Spleen (tissue), 11 donors: ENCODE data around the gene SDC1. TPM values are rescaled to one million over a fixed set of nuclear protein-coding genes. Genes with fewer than 3 reads are reported as not detected.

Experiments
- DNase-seq: peaks from one replicate; pipeline ENCODE4 v3.0.0-alpha.2; 2020
- H3K27ac ChIP-seq, 8 donors: fragments of 200-600 bp; sonication (generic) in 7 of 8; 1 replicate in 4 of 8; 2 replicates in 4 of 8; pipeline versions ENCODE4 v1.5.0 to v1.8.0; 2016 to 2021; ENCODE audit warnings: inconsistent platforms in 4 of 8, mild to moderate bottlenecking in 4 of 8, moderate library complexity in 1 of 8
- H3K27me3 ChIP-seq, 7 donors: fragments of 200-600 bp; sonication (generic) in 6 of 7; replicated peaks in 1 of 7; 1 replicate in 4 of 7; 2 replicates in 3 of 7; pipeline versions ENCODE4 v1.5.0 to v1.8.0; 2016 to 2021; ENCODE audit warnings: inconsistent platforms in 3 of 7, mild to moderate bottlenecking in 1 of 7
- H3K36me3 ChIP-seq, 6 donors: fragments of 200-600 bp; sonication (generic) in 5 of 6; 1 replicate in 4 of 6; 2 replicates in 2 of 6; pipeline versions ENCODE4 v1.5.0 to v1.8.0; 2016 to 2021; ENCODE audit warnings: inconsistent platforms in 2 of 6
- H3K4me1 ChIP-seq, 6 donors: fragments of 200-600 bp; sonication (generic) in 5 of 6; 1 replicate in 3 of 6; 2 replicates in 3 of 6; pipeline versions ENCODE4 v1.5.0 to v1.8.0; 2016 to 2021; ENCODE audit warnings: inconsistent platforms in 3 of 6
- H3K4me3 ChIP-seq, 8 donors: fragments of 200-600 bp; sonication (generic) in 7 of 8; 1 replicate in 4 of 8; 2 replicates in 4 of 8; pipeline versions ENCODE4 v1.5.0 to v1.8.0; 2016 to 2021; ENCODE audit warnings: inconsistent platforms in 4 of 8, mild to moderate bottlenecking in 4 of 8, moderate library complexity in 2 of 8
- H3K9me3 ChIP-seq, 8 donors: fragments of 200-600 bp; sonication (generic) in 7 of 8; 1 replicate in 4 of 8; 2 replicates in 4 of 8; pipeline versions ENCODE4 v1.5.0 to v1.8.0; 2016 to 2021; ENCODE audit warnings: inconsistent platforms in 4 of 8
- POLR2A ChIP-seq, 3 donors: fragments of 450-650 bp; IDR thresholded peaks; one replicate each; pipeline ENCODE4 v1.5.1; 2017; ENCODE audit warnings: antibody characterized with exemption in 3 of 3, mild to moderate bottlenecking in 1 of 3
- POLR2AphosphoS5 ChIP-seq, 3 donors: sonication (generic); formaldehyde crosslinking; IDR thresholded peaks; one replicate each; pipeline ENCODE4 v1.5.1; 2017; ENCODE audit warnings: antibody characterized with exemption in 3 of 3
- WGBS, 5 donors: extraction: QIAGEN DNeasy Blood & Tissue Kit in 3 of 5; methylation state at CpG; one replicate each; pipeline versions ENCODE4 v1.1.5 to v1.1.7; 2013 to 2018; 5-methylcytosine and 5-hydroxymethylcytosine counted together
- intact Hi-C: fragments of 100-400 bp; cut with DNase I; formaldehyde crosslinking; loops from one replicate; pipeline ENCODE4 v1.15.0; 2023; ENCODE audit warnings: low total_unique reads
- polyA plus RNA-seq, 3 donors: library from polyadenylated mRNA; stranded (reverse); fragments of 200-250 nt; gene quantifications; one replicate each; pipeline ENCODE4 v1.2.1, GENCODE V29; 2013
- total RNA-seq, 7 donors: library from RNA; depleted of rRNA in 3 of 7; stranded (reverse); fragments of >200 nt in 3 of 7; fragmentation: NEBNext Ultra II Directional in 4 of 7; extraction: Animal tissue kit (Norgen Biotek cat#: 25700) in 4 of 7; gene quantifications; one replicate each; pipeline versions ENCODE4 v1.1.0 to v1.2.1, GENCODE V29; 2016 to 2021
- TF ChIP-seq, protein P1 (sequence below), 11 experiments: fragments of 200-600 bp in 7 of 11; fragments of 450-650 bp in 4 of 11; sonication (generic) in 4 of 11; IDR thresholded peaks in 8 of 11; conservative IDR thresholded peaks in 3 of 11; 1 replicate in 7 of 11; 2 replicates in 4 of 11; pipeline versions ENCODE4 v1.4.0 to v1.8.0; 2016 to 2021; ENCODE audit warnings: antibody characterized with exemption in 11 of 11, inconsistent platforms in 4 of 11, mild to moderate bottlenecking in 1 of 11
- donor health status: healthy with polysubstance abuse.
- donor health status: DM: no; HTN: no; CAD: no; lungs with moderate emphysema.
- donor health status: DM: no; HTN: no; CAD: no.
- donor health status: Bipolar disorder and iron deficiency.
- donor health status: healthy.
- donor health status: DM: no; HTN: no; CAD: no.
- donor health status: DM: yes; HTN: yes; CAD: no.

SDC1 gene
- total and polyA plus RNA-seq, 10 donors: 0.54 to 43.8 (median 15.3) TPM

DNA sequence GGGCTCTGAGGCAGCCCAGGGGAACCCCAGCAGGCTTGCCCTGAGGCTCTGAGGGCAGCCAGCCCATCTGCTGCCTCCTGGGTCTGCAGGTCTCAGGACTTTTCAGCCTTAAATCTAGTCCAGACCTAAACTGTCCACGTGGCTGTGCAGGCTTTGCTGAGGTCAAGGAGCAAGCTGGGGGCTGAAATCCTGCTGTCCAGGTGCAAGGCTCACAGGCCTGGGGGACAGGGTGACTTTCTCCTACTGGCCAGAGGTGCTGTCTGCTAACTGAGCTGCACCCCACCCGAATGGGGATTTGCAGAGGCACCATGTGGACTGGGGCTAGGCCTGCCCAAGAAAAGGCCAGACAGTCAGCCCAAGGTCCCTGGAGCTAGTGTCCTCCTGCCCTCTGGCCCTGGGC is 32.1 kb downstream of the SDC1 start:
- WGBS, 5 donors: 69 to 88% (median 80%) methylated on average over 1 to 2 of the region's 2 CpGs; no CpG with 5 or more reads in 1 of the 5 donors
- H3K27ac ChIP-seq: no peak overlapping the region
- no peak for DNase-seq
- no peaks in the 10 kb centered on the region for H3K9me3 ChIP-seq
- no peak overlapping the region for H3K4me3 ChIP-seq
- intact Hi-C loops: no loop called here
- H3K27me3 ChIP-seq: no peaks in the 10 kb centered on the region
- H3K36me3 ChIP-seq: no peaks in the 10 kb centered on the region
- H3K4me1 ChIP-seq: no peaks in the 10 kb centered on the region
- TF ChIP-seq POLR2AphosphoS5 (IDR thresholded peaks at IDR 0.05): no peak
- TF ChIP-seq, protein P1, sequence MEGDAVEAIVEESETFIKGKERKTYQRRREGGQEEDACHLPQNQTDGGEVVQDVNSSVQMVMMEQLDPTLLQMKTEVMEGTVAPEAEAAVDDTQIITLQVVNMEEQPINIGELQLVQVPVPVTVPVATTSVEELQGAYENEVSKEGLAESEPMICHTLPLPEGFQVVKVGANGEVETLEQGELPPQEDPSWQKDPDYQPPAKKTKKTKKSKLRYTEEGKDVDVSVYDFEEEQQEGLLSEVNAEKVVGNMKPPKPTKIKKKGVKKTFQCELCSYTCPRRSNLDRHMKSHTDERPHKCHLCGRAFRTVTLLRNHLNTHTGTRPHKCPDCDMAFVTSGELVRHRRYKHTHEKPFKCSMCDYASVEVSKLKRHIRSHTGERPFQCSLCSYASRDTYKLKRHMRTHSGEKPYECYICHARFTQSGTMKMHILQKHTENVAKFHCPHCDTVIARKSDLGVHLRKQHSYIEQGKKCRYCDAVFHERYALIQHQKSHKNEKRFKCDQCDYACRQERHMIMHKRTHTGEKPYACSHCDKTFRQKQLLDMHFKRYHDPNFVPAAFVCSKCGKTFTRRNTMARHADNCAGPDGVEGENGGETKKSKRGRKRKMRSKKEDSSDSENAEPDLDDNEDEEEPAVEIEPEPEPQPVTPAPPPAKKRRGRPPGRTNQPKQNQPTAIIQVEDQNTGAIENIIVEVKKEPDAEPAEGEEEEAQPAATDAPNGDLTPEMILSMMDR (IDR thresholded peaks at IDR 0.05 in 8 of 11, conservative IDR thresholded peaks at IDR 0.05 in 3 of 11): no peak
- TF ChIP-seq POLR2A (IDR thresholded peaks at IDR 0.05): no peak

DNA sequence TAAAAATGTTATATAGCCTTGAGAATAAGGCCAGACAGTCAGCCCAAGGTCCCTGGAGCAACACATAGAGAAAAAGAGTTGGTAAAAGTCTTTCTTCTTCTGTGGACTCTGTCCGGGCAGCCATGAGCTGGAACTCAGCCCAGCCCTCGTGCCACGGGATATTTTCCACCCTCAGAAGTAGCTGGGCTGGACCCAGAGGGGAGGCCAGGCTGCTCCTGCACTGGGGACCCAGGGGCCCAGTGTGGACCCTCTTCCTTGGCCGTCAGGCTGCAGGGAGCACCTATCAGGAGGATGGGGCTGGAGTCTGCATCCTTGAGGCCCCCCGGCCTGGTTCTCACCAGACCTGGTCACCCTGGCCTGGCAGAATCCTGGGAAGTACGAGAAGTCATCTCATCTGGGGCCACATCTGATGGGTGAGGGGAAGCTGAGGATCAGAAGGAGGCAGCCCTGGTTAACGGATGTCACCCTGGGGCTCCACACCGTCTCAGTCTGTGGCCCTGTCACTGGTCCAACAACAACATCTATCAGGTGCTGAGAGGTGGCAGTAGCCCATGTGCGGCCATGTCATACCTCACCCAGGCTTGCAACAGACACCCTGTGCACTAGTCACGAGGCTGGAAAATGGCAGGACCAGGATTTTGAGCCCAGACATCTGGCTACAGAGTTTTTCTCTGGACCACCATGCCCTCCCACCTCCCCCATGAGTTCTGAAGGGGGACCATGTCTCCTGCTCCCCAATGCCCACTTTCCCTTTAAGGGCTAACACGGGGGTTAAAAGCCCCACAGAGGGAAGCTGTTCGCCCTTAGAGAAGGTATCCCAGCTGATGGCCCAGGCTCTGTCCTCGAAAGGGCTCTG is 33.0 kb downstream of the SDC1 start:
- H3K27me3 ChIP-seq: no peaks in the 10 kb centered on the region
- H3K36me3 ChIP-seq: no peaks in the 10 kb centered on the region
- no peaks in the 10 kb centered on the region for H3K9me3 ChIP-seq
- DNase-seq: no peak
- H3K4me1 ChIP-seq: no peaks in the 10 kb centered on the region
- H3K27ac ChIP-seq: no peak overlapping the region
- intact Hi-C loops: no loop called here
- TF ChIP-seq POLR2A (IDR thresholded peaks at IDR 0.05) (no peak), POLR2AphosphoS5 (IDR thresholded peaks at IDR 0.05) (no peak)
- TF ChIP-seq, protein P1 (IDR thresholded peaks at IDR 0.05 in 8 of 11, conservative IDR thresholded peaks at IDR 0.05 in 3 of 11): no peak
- WGBS, 5 donors: 66 to 79% (median 78%) methylated on average over 11 to 13 of the region's 13 CpGs
- no peak overlapping the region for H3K4me3 ChIP-seq

DNA sequence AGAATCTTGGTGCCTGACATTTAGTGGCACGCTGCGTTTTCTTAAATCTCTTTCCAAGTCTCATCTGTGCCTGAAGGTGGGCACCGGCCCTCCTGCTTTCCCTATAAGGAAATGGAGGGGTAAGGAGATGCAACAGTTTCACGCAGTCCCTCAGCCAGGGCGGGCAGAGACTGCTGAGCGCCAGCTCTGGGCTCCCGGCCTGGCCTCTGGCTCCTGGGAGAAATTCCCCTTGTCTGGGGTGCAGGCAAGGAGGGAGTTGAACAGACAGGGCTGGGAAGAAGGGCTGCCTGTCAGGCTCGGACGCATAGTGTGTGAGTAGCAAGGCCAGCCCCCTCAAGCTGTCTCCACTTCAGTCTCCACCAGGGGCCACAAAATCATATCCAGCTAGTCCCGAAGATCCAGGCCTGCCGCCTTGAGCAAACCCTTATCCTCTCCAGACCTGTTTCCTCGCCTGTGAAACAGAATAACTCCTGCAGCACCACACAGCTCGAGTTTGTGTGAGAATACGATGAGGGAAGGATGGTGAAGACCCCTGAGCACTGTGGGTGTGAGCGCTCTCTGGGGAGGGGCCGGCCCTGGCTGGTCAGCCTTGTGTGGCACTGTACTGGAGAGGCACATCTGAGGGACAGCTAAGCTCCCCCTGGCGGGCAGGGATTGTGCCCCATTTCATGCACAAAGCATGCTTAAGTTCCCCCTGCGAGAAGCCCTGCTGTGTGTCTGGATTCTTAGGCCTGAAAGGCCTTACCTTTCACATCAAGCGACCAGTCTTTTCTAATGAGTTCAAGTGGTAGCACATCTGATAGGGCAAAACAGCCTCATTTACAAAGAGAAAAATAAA is 33.8 kb downstream of the SDC1 start:
- no peaks in the 10 kb centered on the region for H3K27me3 ChIP-seq
- no peaks in the 10 kb centered on the region for H3K36me3 ChIP-seq
- no peak for TF ChIP-seq POLR2AphosphoS5 (IDR thresholded peaks at IDR 0.05)
- no peak for TF ChIP-seq POLR2A (IDR thresholded peaks at IDR 0.05)
- TF ChIP-seq, protein P1 (IDR thresholded peaks at IDR 0.05 in 8 of 11, conservative IDR thresholded peaks at IDR 0.05 in 3 of 11): no peak
- no peaks in the 10 kb centered on the region for H3K9me3 ChIP-seq
- no peak overlapping the region for H3K27ac ChIP-seq
- intact Hi-C loops: no loop called here
- H3K4me1 ChIP-seq: peaks cover 0 to 3% (median 0%) of the 10 kb centered on the region in 6 donors
- no peak overlapping the region for H3K4me3 ChIP-seq
- DNase-seq: no peak
- WGBS, 5 donors: 84 to 95% (median 89%) methylated on average over 14 to 19 of the region's 19 CpGs

DNA sequence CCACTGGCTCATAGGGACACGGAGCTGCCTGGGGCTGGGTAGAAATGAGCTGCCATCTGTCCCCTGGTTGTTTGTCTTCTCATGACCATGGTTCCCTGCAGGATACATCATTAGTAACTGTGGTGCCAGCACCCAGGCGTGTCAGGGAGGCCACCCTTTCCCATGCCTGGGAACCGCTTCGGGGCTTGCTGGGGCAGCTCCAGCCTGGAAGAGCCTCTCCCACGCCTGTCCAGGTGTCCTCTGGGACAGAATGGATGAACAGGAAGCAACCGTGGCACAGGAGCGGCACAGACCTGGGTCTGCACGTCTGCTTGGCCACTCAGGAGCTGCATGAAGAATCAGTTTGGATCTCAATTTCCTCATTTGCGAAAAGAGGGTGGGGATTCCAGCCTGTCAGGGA is 34.8 kb downstream of the SDC1 start:
- Histone ChIP-seq H3K4me3 (no peak overlapping the region), H3K27me3 (no peaks in the 10 kb centered on the region), H3K36me3 (no peaks in the 10 kb centered on the region), H3K9me3 (no peaks in the 10 kb centered on the region), H3K27ac (no peak overlapping the region), H3K4me1 (peaks cover 0 to 10% (median 3%) of the 10 kb centered on the region in 6 donors)
- no peak for TF ChIP-seq POLR2AphosphoS5 (IDR thresholded peaks at IDR 0.05)
- no peak for TF ChIP-seq POLR2A (IDR thresholded peaks at IDR 0.05)
- TF ChIP-seq, protein P1 (IDR thresholded peaks at IDR 0.05 in 8 of 11, conservative IDR thresholded peaks at IDR 0.05 in 3 of 11): no peak
- WGBS, 5 donors: 79 to 93% (median 83%) methylated on average over 6 to 9 of the region's 9 CpGs
- DNase-seq: no peak
- intact Hi-C loops: no loop called here
